ENCODE results near the gene C12orf43. TPM values are rescaled to one million over a fixed set of nuclear protein-coding genes. Genes with fewer than 3 reads are reported as not detected.

Gene C12orf43
- total and polyA plus RNA-seq, 9 donors = 10.6 to 22.9 (median 16.4) TPM

DNA sequence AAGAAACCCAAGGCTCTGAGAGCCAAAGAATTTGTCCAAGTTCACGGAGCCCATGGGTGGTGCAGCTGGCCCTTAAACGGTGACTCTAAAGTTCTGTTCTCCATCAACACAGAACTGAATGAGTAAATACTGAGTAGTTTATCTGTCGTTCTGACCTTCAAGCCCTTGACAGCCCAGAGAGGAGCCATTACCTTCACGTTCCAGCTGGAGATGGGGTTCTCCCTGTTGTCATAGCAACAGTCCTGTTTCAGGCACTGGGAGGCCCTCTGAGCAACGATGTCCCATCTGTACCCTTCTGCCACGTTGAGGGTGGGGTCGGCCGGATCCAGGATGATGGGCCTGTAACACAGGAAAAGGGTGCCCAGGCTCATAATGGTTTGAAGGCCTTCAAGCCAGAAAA, 7.5 kb upstream of the C12orf43 start:
- Histone ChIP-seq H3K4me3 (no peak overlapping the region), H3K4me1 (ENCODE audit: insufficient read depth) (no peaks in the 10 kb centered on the region), H3K9me3 (no peaks in the 10 kb centered on the region), H3K36me3 (no peaks in the 10 kb centered on the region), H3K27ac (no peak overlapping the region), H3K27me3 (no peaks in the 10 kb centered on the region)
- DNase-seq = no peak
- 58 to 61% (median 60%) methylated on average over 8 of the region's 8 CpGs for WGBS, 3 donors
- no peak for TF ChIP-seq EP300 (IDR thresholded peaks at IDR 0.05)
- TF ChIP-seq CTCF (IDR thresholded peaks at IDR 0.05) = no peak
- TF ChIP-seq POLR2A (IDR thresholded peaks at IDR 0.05) = no peak
- intact Hi-C loops (cut with DNase I) = no loop called here

GRCh38 chr12:121022713-121023112, 6.4 kb upstream of the C12orf43 start:
- 64 to 70% (median 67%) methylated on average over 2 of the region's 2 CpGs for WGBS, 3 donors
- Histone ChIP-seq H3K27ac (no peak overlapping the region), H3K36me3 (no peaks in the 10 kb centered on the region), H3K4me1 (ENCODE audit: insufficient read depth) (no peaks in the 10 kb centered on the region), H3K9me3 (no peaks in the 10 kb centered on the region), H3K4me3 (no peak overlapping the region), H3K27me3 (no peaks in the 10 kb centered on the region)
- intact Hi-C loops (cut with DNase I) = no loop called here
- DNase-seq = no peak
- TF ChIP-seq CTCF (IDR thresholded peaks at IDR 0.05) (no peak), POLR2A (IDR thresholded peaks at IDR 0.05) (no peak), EP300 (IDR thresholded peaks at IDR 0.05) (no peak)

GRCh38 chr12:121021754-121022153, 5.5 kb upstream of the C12orf43 start:
- Histone ChIP-seq H3K27me3 (no peaks in the 10 kb centered on the region), H3K36me3 (no peaks in the 10 kb centered on the region), H3K4me1 (ENCODE audit: insufficient read depth) (no peaks in the 10 kb centered on the region), H3K4me3 (no peak overlapping the region), H3K9me3 (no peaks in the 10 kb centered on the region), H3K27ac (no peak overlapping the region)
- no peak for TF ChIP-seq POLR2A (IDR thresholded peaks at IDR 0.05)
- no peak for TF ChIP-seq EP300 (IDR thresholded peaks at IDR 0.05)
- no peak for TF ChIP-seq CTCF (IDR thresholded peaks at IDR 0.05)
- 87 to 89% (median 88%) methylated on average over 6 of the region's 6 CpGs for WGBS, 3 donors
- DNase-seq = no peak
- intact Hi-C loops (cut with DNase I) = no loop called here

- no peak overlapping the region for H3K4me3 ChIP-seq
- no peaks in the 10 kb centered on the region for H3K4me1 ChIP-seq (ENCODE audit: insufficient read depth)
- H3K27me3 ChIP-seq = no peaks in the 10 kb centered on the region
- no peak for DNase-seq
- WGBS, 3 donors = 88 to 91% (median 90%) methylated on average over 2 of the region's 2 CpGs
- no peak for TF ChIP-seq CTCF (IDR thresholded peaks at IDR 0.05)
- no peak for TF ChIP-seq POLR2A (IDR thresholded peaks at IDR 0.05)
- TF ChIP-seq EP300 (IDR thresholded peaks at IDR 0.05) = no peak
- H3K36me3 ChIP-seq = no peaks in the 10 kb centered on the region
- H3K27ac ChIP-seq = no peak overlapping the region
- intact Hi-C loops (cut with DNase I) = no loop called here
- no peaks in the 10 kb centered on the region for H3K9me3 ChIP-seq
Measured at GRCh38 chr12:121018860-121019617, 2.8 kb upstream of the C12orf43 start.
